ENCODE measurements around the gene HCN3. TPM values are rescaled to one million over a fixed set of nuclear protein-coding genes. Genes with fewer than 3 reads are reported as not detected.

HCN3 gene
- total RNA-seq, 1 donor from 2014 or later: 7.3 TPM

DNA sequence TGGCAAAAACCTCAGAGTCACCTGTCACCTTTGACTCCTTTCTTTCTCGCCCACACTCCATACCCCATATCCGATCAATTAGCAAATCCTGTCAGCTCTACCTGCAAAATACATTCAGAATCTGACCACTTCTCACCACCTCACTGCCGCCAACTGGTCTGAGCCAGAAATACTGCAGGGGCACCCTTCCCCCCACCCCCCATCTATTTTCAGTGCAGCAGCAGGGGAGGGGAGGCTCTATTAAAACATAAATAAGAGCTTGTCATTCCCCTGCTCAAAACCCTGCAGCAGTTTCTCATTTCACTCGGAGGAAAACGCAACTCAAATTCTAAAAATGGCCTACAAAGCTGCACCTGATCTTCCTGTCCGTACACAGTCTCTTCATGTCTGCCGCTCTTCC lies 20.1 kb downstream of the HCN3 start:
- no peaks in the 10 kb centered on the region for H3K9me3 Mint-ChIP-seq (ENCODE audit: unreplicated experiment)
- peaks cover 11% of the 10 kb centered on the region for H3K4me1 Mint-ChIP-seq (ENCODE audit: unreplicated experiment)
- H3K27ac Mint-ChIP-seq (ENCODE audit: unreplicated experiment): no peak overlapping the region
- TF ChIP-seq, protein P1, sequence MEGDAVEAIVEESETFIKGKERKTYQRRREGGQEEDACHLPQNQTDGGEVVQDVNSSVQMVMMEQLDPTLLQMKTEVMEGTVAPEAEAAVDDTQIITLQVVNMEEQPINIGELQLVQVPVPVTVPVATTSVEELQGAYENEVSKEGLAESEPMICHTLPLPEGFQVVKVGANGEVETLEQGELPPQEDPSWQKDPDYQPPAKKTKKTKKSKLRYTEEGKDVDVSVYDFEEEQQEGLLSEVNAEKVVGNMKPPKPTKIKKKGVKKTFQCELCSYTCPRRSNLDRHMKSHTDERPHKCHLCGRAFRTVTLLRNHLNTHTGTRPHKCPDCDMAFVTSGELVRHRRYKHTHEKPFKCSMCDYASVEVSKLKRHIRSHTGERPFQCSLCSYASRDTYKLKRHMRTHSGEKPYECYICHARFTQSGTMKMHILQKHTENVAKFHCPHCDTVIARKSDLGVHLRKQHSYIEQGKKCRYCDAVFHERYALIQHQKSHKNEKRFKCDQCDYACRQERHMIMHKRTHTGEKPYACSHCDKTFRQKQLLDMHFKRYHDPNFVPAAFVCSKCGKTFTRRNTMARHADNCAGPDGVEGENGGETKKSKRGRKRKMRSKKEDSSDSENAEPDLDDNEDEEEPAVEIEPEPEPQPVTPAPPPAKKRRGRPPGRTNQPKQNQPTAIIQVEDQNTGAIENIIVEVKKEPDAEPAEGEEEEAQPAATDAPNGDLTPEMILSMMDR (IDR thresholded peaks at IDR 0.05; ENCODE audit: unreplicated experiment): no peak
- no peak for DNase-seq (ENCODE audit: low spot score)
- peaks cover 15% of the 10 kb centered on the region for H3K27me3 Mint-ChIP-seq (ENCODE audit: unreplicated experiment)
- no peak overlapping the region for H3K4me3 Mint-ChIP-seq (ENCODE audit: unreplicated experiment)
- peaks cover 4% of the 10 kb centered on the region for H3K36me3 Mint-ChIP-seq (ENCODE audit: low read depth, unreplicated experiment)

DNA sequence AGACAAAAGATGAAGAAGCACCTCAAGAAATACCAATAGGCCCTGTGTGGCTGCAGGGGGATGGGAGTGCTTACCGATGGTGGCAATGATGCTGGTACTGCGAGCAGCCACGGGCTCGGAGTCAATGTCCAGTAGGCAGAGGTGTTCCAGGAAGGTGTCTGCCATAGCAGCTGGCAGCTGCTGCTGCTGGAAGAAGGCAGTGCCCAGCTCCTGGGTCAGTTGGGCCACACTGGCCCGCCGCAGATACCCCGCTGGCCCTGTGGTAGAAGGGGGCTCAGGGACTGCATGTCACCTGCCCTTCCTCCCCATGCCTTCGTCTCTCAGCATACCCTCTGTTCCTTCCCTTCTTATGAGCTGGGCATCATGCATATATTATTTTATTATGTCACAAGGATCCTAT lies 22.8 kb downstream of the HCN3 start:
- Mint-ChIP-seq H3K4me1 (ENCODE audit: unreplicated experiment) (peaks cover 6% of the 10 kb centered on the region), H3K27me3 (ENCODE audit: unreplicated experiment) (peaks cover 16% of the 10 kb centered on the region), H3K9me3 (ENCODE audit: unreplicated experiment) (no peaks in the 10 kb centered on the region), H3K4me3 (ENCODE audit: unreplicated experiment) (no peak overlapping the region), H3K36me3 (ENCODE audit: low read depth, unreplicated experiment) (peaks cover 4% of the 10 kb centered on the region), H3K27ac (ENCODE audit: unreplicated experiment) (no peak overlapping the region)
- TF ChIP-seq, protein P1 (IDR thresholded peaks at IDR 0.05; ENCODE audit: unreplicated experiment): no peak
- DNase-seq (ENCODE audit: low spot score): no peak

DNA sequence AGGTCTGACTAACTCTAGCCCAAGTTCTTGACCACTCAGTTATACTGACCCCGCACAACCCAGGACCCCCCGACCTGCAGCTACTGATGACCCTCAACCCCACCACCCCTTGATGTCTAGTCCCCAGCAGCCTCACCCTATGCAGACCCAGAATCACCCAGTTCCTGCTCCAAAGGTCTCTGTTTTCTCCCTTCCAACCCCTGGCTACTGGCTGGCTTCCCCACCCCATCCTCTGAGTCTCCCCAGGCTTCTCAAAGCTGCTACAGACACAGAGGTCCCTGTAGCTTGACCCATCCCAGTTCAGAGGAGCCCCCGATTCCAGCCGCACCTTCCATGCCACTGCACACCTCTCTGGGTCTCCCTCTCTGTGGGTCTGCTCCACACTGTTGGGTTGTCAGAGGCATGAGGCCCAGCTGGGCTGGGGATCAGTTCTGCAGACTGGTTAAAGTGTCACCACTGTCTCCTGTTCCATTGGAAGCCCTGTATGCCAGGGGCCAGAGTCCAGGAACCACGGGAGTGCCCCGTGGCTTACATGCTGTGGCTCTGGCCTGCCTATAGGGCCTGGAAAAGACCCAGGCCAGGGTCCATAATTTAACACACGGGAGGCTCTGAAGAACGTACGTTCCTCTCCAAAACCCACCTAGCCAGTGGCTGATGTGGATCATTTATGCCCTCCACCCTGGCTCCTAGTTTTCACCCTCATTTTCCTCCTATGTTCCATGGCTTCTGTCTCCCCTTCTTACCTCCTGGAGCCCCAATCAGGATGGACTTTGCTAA lies 23.5 kb downstream of the HCN3 start:
- peaks cover 6% of the 10 kb centered on the region for H3K4me1 Mint-ChIP-seq (ENCODE audit: unreplicated experiment)
- no peaks in the 10 kb centered on the region for H3K9me3 Mint-ChIP-seq (ENCODE audit: unreplicated experiment)
- H3K36me3 Mint-ChIP-seq (ENCODE audit: low read depth, unreplicated experiment): peaks cover 4% of the 10 kb centered on the region
- peak overlapping the region; percentile 50 for H3K27ac Mint-ChIP-seq (ENCODE audit: unreplicated experiment)
- peaks cover 16% of the 10 kb centered on the region for H3K27me3 Mint-ChIP-seq (ENCODE audit: unreplicated experiment)
- no peak overlapping the region for H3K4me3 Mint-ChIP-seq (ENCODE audit: unreplicated experiment)
- TF ChIP-seq, protein P1 (IDR thresholded peaks at IDR 0.05; ENCODE audit: unreplicated experiment): no peak
- DNase-seq (ENCODE audit: low spot score): no peak

DNA sequence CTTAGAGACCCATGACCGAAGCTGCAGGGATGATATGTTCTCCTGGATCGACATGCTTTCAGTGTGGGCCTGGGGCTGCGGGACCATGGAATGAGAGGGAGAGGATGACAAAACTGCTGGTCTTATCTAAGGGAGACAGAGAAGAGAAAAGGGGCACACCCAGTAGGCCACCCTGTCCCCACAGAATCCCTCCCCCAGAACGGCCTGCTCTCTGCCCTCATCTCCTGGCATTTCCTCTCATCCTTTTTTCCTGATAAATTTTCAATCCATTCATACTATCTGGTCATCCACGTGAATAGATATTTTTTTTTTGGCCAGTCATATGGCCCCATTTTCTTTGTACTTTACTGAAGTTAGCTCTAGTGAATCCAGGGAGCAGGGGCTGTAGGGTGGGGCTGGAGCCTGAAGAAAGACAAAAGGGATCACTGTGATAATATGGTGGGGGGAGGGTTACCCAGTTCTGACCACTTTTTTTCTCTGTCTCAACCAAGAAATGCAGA lies 24.1 kb downstream of the HCN3 start, which contains the start of gene PKLR:
TSS of gene PKLR (minus strand) at position 97 of the 500 bp plus-strand sequence. CDS start at position 54, 43 bp downstream.
- peaks cover 17% of the 10 kb centered on the region for H3K27me3 Mint-ChIP-seq (ENCODE audit: unreplicated experiment)
- TF ChIP-seq, protein P1 (IDR thresholded peaks at IDR 0.05; ENCODE audit: unreplicated experiment): no peak
- peaks cover 4% of the 10 kb centered on the region for H3K36me3 Mint-ChIP-seq (ENCODE audit: low read depth, unreplicated experiment)
- DNase-seq (ENCODE audit: low spot score): no peak
- no peak within 1 kb of the TSS for H3K4me3 Mint-ChIP-seq (ENCODE audit: unreplicated experiment)
- no peaks in the 10 kb centered on the region for H3K9me3 Mint-ChIP-seq (ENCODE audit: unreplicated experiment)
- H3K27ac Mint-ChIP-seq (ENCODE audit: unreplicated experiment): peak within 1 kb of the TSS; percentile 50
- H3K4me1 Mint-ChIP-seq (ENCODE audit: unreplicated experiment): peaks cover 6% of the 10 kb centered on the region

DNA sequence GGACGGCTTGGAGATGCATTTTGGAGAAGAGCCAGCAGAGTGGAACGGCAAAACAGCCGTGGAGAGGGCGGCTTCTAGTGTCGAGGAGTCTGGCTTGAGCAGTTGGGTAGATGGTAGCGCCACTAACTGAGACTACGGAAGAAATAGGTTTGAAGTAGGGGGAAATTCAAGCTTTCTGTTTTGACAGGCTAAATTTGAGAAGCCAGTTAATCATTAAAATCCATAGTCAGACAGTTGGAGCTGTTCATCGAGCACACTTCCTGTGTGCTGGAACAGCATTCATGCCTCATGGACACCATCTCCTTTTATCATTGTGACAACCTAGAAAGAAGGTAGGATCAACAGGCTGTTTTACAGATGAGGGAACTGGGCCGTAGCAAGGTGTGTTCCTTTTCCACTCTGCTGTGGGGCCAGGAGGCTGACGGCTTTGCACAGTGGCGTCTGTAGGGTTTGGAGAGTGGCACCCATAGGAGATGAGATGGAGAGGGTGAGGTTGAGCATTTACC lies 27.3 kb downstream of the HCN3 start:
- Mint-ChIP-seq H3K9me3 (ENCODE audit: unreplicated experiment) (no peaks in the 10 kb centered on the region), H3K27ac (ENCODE audit: unreplicated experiment) (peak overlapping the region; percentile 61), H3K4me3 (ENCODE audit: unreplicated experiment) (no peak overlapping the region), H3K36me3 (ENCODE audit: low read depth, unreplicated experiment) (peaks cover 7% of the 10 kb centered on the region), H3K4me1 (ENCODE audit: unreplicated experiment) (peaks cover 21% of the 10 kb centered on the region), H3K27me3 (ENCODE audit: unreplicated experiment) (peaks cover 22% of the 10 kb centered on the region)
- TF ChIP-seq, protein P1 (IDR thresholded peaks at IDR 0.05; ENCODE audit: unreplicated experiment): no peak
- no peak for DNase-seq (ENCODE audit: low spot score)
